Natural killer cell (primary cell): Measurements from ENCODE around the gene KCNK4. TPM values are rescaled to one million over a fixed set of nuclear protein-coding genes. Genes with fewer than 3 reads are reported as not detected.

Experiments
- ATAC-seq, 3 donors: fragments of 150-1000 bp in 2 of 3; fragments of 200-7000 bp in 1 of 3; cut with Tn5 transposase; 1 replicate in 1 of 3; 2 replicates in 2 of 3; pipeline ENCODE4 v1.10.0; 2021; ENCODE audit warnings: mild to moderate bottlenecking in 2 of 3, moderate library complexity in 2 of 3
- DNase-seq, 2 donors: peaks; one replicate each; pipeline versions ENCODE4 v3.0.0 to v3.0.0-alpha.2; 2013 to 2021; ENCODE audit warnings: mixed read lengths in 1 of 2
- H3K27ac ChIP-seq: one replicate; pipeline ENCODE4 v1.5.1; 2013; ENCODE audit warnings: mild to moderate bottlenecking, low read length
- H3K27me3 ChIP-seq: one replicate; pipeline ENCODE4 v1.6.1; 2013; ENCODE audit warnings: low read length; ENCODE audit not compliant: control insufficient read depth, insufficient read depth
- H3K36me3 ChIP-seq: one replicate; pipeline ENCODE4 v1.6.1; 2013; ENCODE audit warnings: low read length; ENCODE audit not compliant: control insufficient read depth, insufficient read depth
- H3K4me1 ChIP-seq: one replicate; pipeline ENCODE4 v1.6.1; 2013; ENCODE audit warnings: low read length; ENCODE audit not compliant: control insufficient read depth, insufficient read depth
- H3K4me3 ChIP-seq: one replicate; pipeline ENCODE4 v1.5.1; 2013; ENCODE audit warnings: low read length
- H3K9me3 ChIP-seq: one replicate; pipeline ENCODE4 v1.6.1; 2013; ENCODE audit warnings: low read length; ENCODE audit not compliant: control insufficient read depth, insufficient read depth
- H3K27ac Mint-ChIP-seq, 2 donors: one replicate each; pipeline ENCODE4 v1.8.0; 2022; ENCODE audit warnings: mild to moderate bottlenecking in 2 of 2, mixed read lengths in 2 of 2, moderate library complexity in 1 of 2
- H3K27me3 Mint-ChIP-seq, 2 donors: one replicate each; pipeline ENCODE4 v1.8.0; 2022; ENCODE audit warnings: low read depth in 2 of 2, mixed read lengths in 2 of 2
- H3K36me3 Mint-ChIP-seq: one replicate; pipeline ENCODE4 v1.8.0; 2022; ENCODE audit warnings: mixed read lengths
- H3K4me1 Mint-ChIP-seq, 2 donors: one replicate each; pipeline ENCODE4 v1.8.0; 2022; ENCODE audit warnings: mixed read lengths in 2 of 2
- H3K4me3 Mint-ChIP-seq: one replicate; pipeline ENCODE4 v1.8.0; 2022; ENCODE audit warnings: mild to moderate bottlenecking, moderate library complexity, mixed read lengths
- H3K9me3 Mint-ChIP-seq, 2 donors: one replicate each; pipeline ENCODE4 v1.8.0; 2022; ENCODE audit warnings: mixed read lengths in 2 of 2
- CTCF ChIP-seq: fragments of 200-600 bp; IDR thresholded peaks from one replicate; pipeline ENCODE4 v1.8.0; 2022; ENCODE audit warnings: antibody characterized with exemption
- WGBS: methylation state at CpG from one replicate; pipeline ENCODE4 v1.1.7; 2013; ENCODE audit warnings: missing lambda C conversion rate; ENCODE audit not compliant: insufficient coverage; 5-methylcytosine and 5-hydroxymethylcytosine counted together
- intact Hi-C: fragments of 100-400 bp; cut with micrococcal nuclease; formaldehyde crosslinking; loops from one replicate; pipeline ENCODE4 v1.14.2; 2022
- total RNA-seq, 4 donors: library from RNA; stranded (reverse); fragments of 120-200 nt in 1 of 4; gene quantifications; one replicate each; pipeline versions ENCODE4 v1.2.3 to v1.2.4, GENCODE V29; 2013 to 2022

The KCNK4 gene
- total RNA-seq, 3 donors from 2014 or later (not counting 1 experiment from before 2014, with no cell fraction given) = 0.30 to 0.86 TPM; not detected in 1

GRCh38 chr11:64251753-64252002, 39.4 kb upstream of the KCNK4 start:
- H3K27ac Mint-ChIP-seq = peak overlapping the region in 1 of 2 donors; percentile 86
- H3K27ac ChIP-seq = no peak overlapping the region
- intact Hi-C loops = loop anchor here (1.0 to 2.0 kb wide), 2 partner anchors 17 to 50 kb away; no protein-coding TSS in a partner anchor
- H3K4me1 Mint-ChIP-seq = peaks cover 14 to 29% of the 10 kb centered on the region in 2 donors
- no peak for TF ChIP-seq CTCF
- no peaks in the 10 kb centered on the region for H3K9me3 ChIP-seq
- H3K36me3 Mint-ChIP-seq = no peaks in the 10 kb centered on the region
- ATAC-seq = no peak
- H3K4me3 ChIP-seq = peak overlapping the region; percentile 58
- peak overlapping the region; percentile 86 for H3K4me3 Mint-ChIP-seq
- H3K36me3 ChIP-seq = peaks cover 5% of the 10 kb centered on the region
- H3K27me3 Mint-ChIP-seq = no peaks in the 10 kb centered on the region
- H3K4me1 ChIP-seq = peaks cover 39% of the 10 kb centered on the region
- DNase-seq = no peak
- H3K27me3 ChIP-seq = no peaks in the 10 kb centered on the region
- WGBS = 1% methylated on average over 18 of the region's 18 CpGs
- no peaks in the 10 kb centered on the region for H3K9me3 Mint-ChIP-seq

GRCh38 chr11:64252003-64252872, 38.9 kb upstream of the KCNK4 start:
- Mint-ChIP-seq H3K4me1 (peaks cover 10 to 23% of the 10 kb centered on the region in 2 donors), H3K27me3 (no peaks in the 10 kb centered on the region), H3K36me3 (no peaks in the 10 kb centered on the region), H3K4me3 (peak overlapping the region; percentile 86), H3K9me3 (no peaks in the 10 kb centered on the region), H3K27ac (peak overlapping the region in 1 of 2 donors; percentile 86)
- ATAC-seq (no peak), DNase-seq (peak in 1 of 2 donors; percentile 56)
- Histone ChIP-seq H3K27ac (no peak overlapping the region), H3K27me3 (no peaks in the 10 kb centered on the region), H3K4me3 (peak overlapping the region; percentile 58), H3K9me3 (no peaks in the 10 kb centered on the region), H3K36me3 (peaks cover 6% of the 10 kb centered on the region), H3K4me1 (peaks cover 34% of the 10 kb centered on the region)
- 14% methylated on average over 16 of the region's 23 CpGs for WGBS
- TF ChIP-seq CTCF = no peak
- intact Hi-C loops = no loop called here

GRCh38 chr11:64253043-64253442, 38.1 kb upstream of the KCNK4 start:
- Histone ChIP-seq H3K27ac (no peak overlapping the region), H3K4me1 (peaks cover 27% of the 10 kb centered on the region), H3K27me3 (no peaks in the 10 kb centered on the region), H3K4me3 (no peak overlapping the region), H3K9me3 (no peaks in the 10 kb centered on the region), H3K36me3 (peaks cover 6% of the 10 kb centered on the region)
- intact Hi-C loops = no loop called here
- TF ChIP-seq CTCF = no peak
- H3K4me3 Mint-ChIP-seq = no peak overlapping the region
- no peak overlapping the region for H3K27ac Mint-ChIP-seq
- no peaks in the 10 kb centered on the region for H3K9me3 Mint-ChIP-seq
- no peaks in the 10 kb centered on the region for H3K36me3 Mint-ChIP-seq
- no peaks in the 10 kb centered on the region for H3K27me3 Mint-ChIP-seq
- no peak for DNase-seq
- H3K4me1 Mint-ChIP-seq = peaks cover 2 to 15% of the 10 kb centered on the region in 2 donors
- WGBS = 94% methylated on average over 8 of the region's 8 CpGs
- no peak for ATAC-seq
